Fibroblast of skin of right quadriceps (primary cell): Measurements from ENCODE around the gene AP3S1.
A peak's percentile ranks its signal among the peaks of the same experiment; 100 is the strongest.
"Not testable (repeated sequence)": the region's sequence is repeated elsewhere in the genome, so short reads cannot be mapped to it uniquely, and the experiment has no call there.

Experiments
- DNase-seq: peaks from one replicate; pipeline ENCODE4 v3.0.0-alpha.2; 2013

AP3S1 gene

GRCh38 chr5:115873392-115873791 is 31.7 kb downstream of the AP3S1 start:
- peak; percentile 51 for DNase-seq

- DNase-seq, result no peak
Observed at GRCh38 chr5:115875447-115875846, 33.7 kb downstream of the AP3S1 start.

GRCh38 chr5:115877342-115877741 is 35.6 kb downstream of the AP3S1 start:
- not testable (repeated sequence) for DNase-seq

GRCh38 chr5:115882434-115882833 is 40.7 kb downstream of the AP3S1 start:
- not testable (repeated sequence) for DNase-seq

- no peak for DNase-seq
Observed at GRCh38 chr5:115884704-115885103, 43.0 kb downstream of the AP3S1 start.

GRCh38 chr5:115885208-115885607 is 43.5 kb downstream of the AP3S1 start:
- DNase-seq, result not testable (repeated sequence)

GRCh38 chr5:115888027-115888426 is 46.3 kb downstream of the AP3S1 start:
- peak; percentile 6 for DNase-seq

- no peak for DNase-seq
Observed at GRCh38 chr5:115892021-115892420, 50.3 kb downstream of the AP3S1 start.

GRCh38 chr5:115894342-115894741 is 52.6 kb downstream of the AP3S1 start:
- no peak for DNase-seq

- DNase-seq, result peak; percentile 11
Observed at GRCh38 chr5:115895821-115896220, 54.1 kb downstream of the AP3S1 start.

GRCh38 chr5:115898656-115899055 is 56.9 kb downstream of the AP3S1 start:
- DNase-seq, result peak; percentile 57

GRCh38 chr5:115907177-115907576 is 65.4 kb downstream of the AP3S1 start:
- DNase-seq, result no peak

- not testable (repeated sequence) for DNase-seq
Observed at GRCh38 chr5:115913623-115914400, 72.1 kb downstream of the AP3S1 start.

- DNase-seq, result no peak
Observed at GRCh38 chr5:115920171-115920725, 78.5 kb downstream of the AP3S1 start.

- DNase-seq, result not testable (repeated sequence)
Observed at GRCh38 chr5:115928578-115929407, 87.1 kb downstream of the AP3S1 start.

GRCh38 chr5:115930171-115930570 is 88.4 kb downstream of the AP3S1 start:
- DNase-seq, result not testable (repeated sequence)

- DNase-seq, result peak; percentile 6
Observed at GRCh38 chr5:115930630-115931337, 89.0 kb downstream of the AP3S1 start.

- DNase-seq, result no peak
Observed at GRCh38 chr5:115932991-115933390, 91.3 kb downstream of the AP3S1 start.

GRCh38 chr5:115934388-115934974 is 92.7 kb downstream of the AP3S1 start:
- no peak for DNase-seq

GRCh38 chr5:115936031-115936430 is 94.3 kb downstream of the AP3S1 start:
- no peak for DNase-seq

GRCh38 chr5:115939059-115939458 is 97.3 kb downstream of the AP3S1 start:
- DNase-seq, result no peak

GRCh38 chr5:115940080-115940810 is 98.5 kb downstream of the AP3S1 start:
- DNase-seq, result no peak
